Kidney epithelial cell (primary cell): ENCODE data around the gene FOXR1. TPM values are rescaled to one million over a fixed set of nuclear protein-coding genes. Genes with fewer than 3 reads are reported as not detected.
A peak's percentile ranks its signal among the peaks of the same experiment; 100 is the strongest.

Source experiments
- DNase-seq: peaks from one replicate; pipeline ENCODE4 v3.0.0-alpha.2; 2010; ENCODE audit warnings: low read depth
- H3K27me3 ChIP-seq: 2 replicates; pipeline ENCODE4 v1.6.0; 2011; ENCODE audit warnings: low read length; ENCODE audit not compliant: control insufficient read depth, insufficient read depth
- H3K36me3 ChIP-seq: 2 replicates; pipeline ENCODE4 v1.5.1; 2011; ENCODE audit warnings: low read length; ENCODE audit not compliant: control insufficient read depth, insufficient read depth
- H3K4me3 ChIP-seq: 2 replicates; pipeline ENCODE4 v1.5.1; 2011; ENCODE audit warnings: low read depth, mild to moderate bottlenecking, control low read depth, low read length
- CTCF ChIP-seq: IDR thresholded peaks from 2 replicates; pipeline ENCODE4 v1.5.1; 2011; ENCODE audit warnings: mild to moderate bottlenecking, moderate library complexity, low read length, control low read depth, inconsistent platforms; ENCODE audit not compliant: insufficient read depth, poor library complexity, severe bottlenecking
- total RNA-seq: library from RNA; depleted of rRNA; stranded (reverse); fragments of >200 nt; gene quantifications from 2 replicates; pipeline ENCODE4 v1.2.3, GENCODE V29; 2015

FOXR1 gene
- total RNA-seq, 1 donor from 2014 or later: not detected

DNA sequence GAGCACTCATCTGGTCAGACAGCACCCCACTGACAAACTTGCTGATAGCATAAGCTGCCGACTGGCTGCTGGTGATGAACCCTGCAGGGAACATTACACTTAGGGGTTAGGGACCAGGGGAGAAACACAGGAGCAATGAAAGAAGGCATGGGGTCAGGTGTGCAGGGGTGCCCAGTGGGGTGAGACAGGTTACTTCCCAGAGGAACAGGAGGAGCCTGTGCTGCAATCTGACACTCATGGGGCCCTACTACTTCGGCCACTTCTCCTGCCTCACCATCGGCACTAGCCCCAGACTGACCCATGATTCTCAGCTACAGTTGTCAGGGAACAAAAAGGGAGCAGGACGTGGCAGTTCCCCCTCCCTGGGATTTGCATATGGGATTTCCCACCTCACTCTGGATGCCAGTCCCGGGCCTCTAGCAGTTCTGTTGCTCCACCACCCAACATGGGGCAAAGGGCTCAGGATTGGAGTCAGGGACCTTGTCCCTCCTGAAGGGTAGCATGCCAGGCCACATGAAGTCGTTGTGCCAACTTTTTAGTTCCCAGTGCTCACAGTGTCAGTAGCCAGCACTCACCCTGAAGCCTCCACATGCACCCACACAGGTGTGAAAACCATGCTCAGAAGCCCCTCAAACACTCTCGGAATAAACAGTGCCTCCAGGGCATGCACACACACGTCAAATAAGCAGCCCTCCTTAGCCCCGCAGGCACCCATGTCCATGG, 56.9 kb downstream of the FOXR1 start:
- DNase-seq: no peak
- no peak for TF ChIP-seq CTCF
- H3K4me3 ChIP-seq: no peak overlapping the region

DNA sequence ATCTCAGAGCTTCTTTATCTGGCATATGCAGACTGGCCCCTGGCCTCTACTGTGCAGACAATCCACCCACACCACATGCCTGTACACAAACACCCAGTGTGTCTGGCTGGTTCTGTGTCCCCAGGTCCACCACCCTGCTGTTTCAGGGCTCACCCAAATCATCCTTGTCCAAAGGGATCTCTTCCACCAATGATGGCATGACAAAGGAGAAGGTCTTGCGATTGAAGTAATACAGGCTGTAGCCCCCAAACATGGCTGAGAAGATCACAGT, 57.4 kb downstream of the FOXR1 start:
- TF ChIP-seq CTCF: no peak
- no peak for DNase-seq
- no peaks in the 10 kb centered on the region for H3K27me3 ChIP-seq
- no peak overlapping the region for H3K4me3 ChIP-seq
- peaks cover 2% of the 10 kb centered on the region for H3K36me3 ChIP-seq

More for the DNA sequence above, 56.9 kb downstream of the FOXR1 start:
- no peaks in the 10 kb centered on the region for H3K27me3 ChIP-seq
- peaks cover 2% of the 10 kb centered on the region for H3K36me3 ChIP-seq

- H3K4me3 ChIP-seq: peak overlapping the region; percentile 85
- DNase-seq: peak; percentile 62
- no peaks in the 10 kb centered on the region for H3K27me3 ChIP-seq
- peaks cover 2% of the 10 kb centered on the region for H3K36me3 ChIP-seq
- no peak for TF ChIP-seq CTCF
These were observed 57.9 kb downstream of the FOXR1 start for GRCh38 chr11:119029340-119030028.

DNA sequence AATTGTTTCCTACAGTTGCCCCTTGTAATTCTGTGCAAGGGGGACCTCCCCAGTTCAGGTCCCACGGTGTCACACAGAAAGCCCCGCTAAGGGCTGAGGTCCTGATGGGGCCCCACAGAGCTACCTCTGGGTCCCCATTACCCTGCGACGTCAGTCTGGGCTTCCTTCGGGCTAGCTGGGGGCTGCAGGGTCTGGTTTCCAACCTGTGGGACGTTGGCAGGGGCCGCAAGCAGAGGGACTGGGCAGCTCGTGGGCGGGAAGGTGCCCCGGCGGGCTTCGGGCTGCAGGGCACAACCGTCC, 58.4 kb downstream of the FOXR1 start:
- peaks cover 2% of the 10 kb centered on the region for H3K36me3 ChIP-seq
- no peaks in the 10 kb centered on the region for H3K27me3 ChIP-seq
- H3K4me3 ChIP-seq: peak overlapping the region; percentile 85
- no peak for TF ChIP-seq CTCF
- DNase-seq: no peak

- no peaks in the 10 kb centered on the region for H3K27me3 ChIP-seq
- peaks cover 2% of the 10 kb centered on the region for H3K36me3 ChIP-seq
- TF ChIP-seq CTCF: peak; percentile 94
- H3K4me3 ChIP-seq: peak within 1 kb of the TSS; percentile 85
- DNase-seq: peak; percentile 97
These were observed 58.9 kb downstream of the FOXR1 start, which contains the start of gene SLC37A4 for GRCh38 chr11:119030329-119031047. Gene SLC37A4 (minus strand): TSS chr11:119030877.

Other genes with a start within 250 kb of the FOXR1 start
- gene DDX6, start 180.6 kb upstream of the FOXR1 start, total RNA-seq: 77.4 and 104 TPM in 2 replicates
- under 0.01 and 0.14 TPM in 2 replicates for gene CXCR5, start 87.9 kb upstream of the FOXR1 start, total RNA-seq
- gene BCL9L, start 45.8 kb upstream of the FOXR1 start, total RNA-seq: 48.3 and 51.9 TPM in 2 replicates
- gene UPK2, start 15.5 kb upstream of the FOXR1 start, total RNA-seq: 0.25 TPM in 1 of 2 replicates, not detected in the other
- gene CENATAC, start 26.4 kb downstream of the FOXR1 start, total RNA-seq: 25.4 and 29.8 TPM in 2 replicates
- 1,597 and 2,068 TPM in 2 replicates for gene RPS25, start 46.6 kb downstream of the FOXR1 start, total RNA-seq
- gene TRAPPC4, start 47.0 kb downstream of the FOXR1 start, total RNA-seq: 61.2 and 72.6 TPM in 2 replicates
- 20.7 and 27.9 TPM in 2 replicates for gene SLC37A4, start 59.1 kb downstream of the FOXR1 start, total RNA-seq
- 280 and 303 TPM in 2 replicates for gene HYOU1, start 85.4 kb downstream of the FOXR1 start, total RNA-seq
- 30.7 and 39.0 TPM in 2 replicates for gene VPS11, start 96.1 kb downstream of the FOXR1 start, total RNA-seq
- 27.7 and 29.7 TPM in 2 replicates for gene HMBS, start 113.1 kb downstream of the FOXR1 start, total RNA-seq
- 16.4 and 26.6 TPM in 2 replicates for gene DPAGT1, start 130.1 kb downstream of the FOXR1 start, total RNA-seq
- gene C2CD2L, start 135.6 kb downstream of the FOXR1 start, total RNA-seq: 11.8 and 12.7 TPM in 2 replicates
- gene HINFP, start 149.8 kb downstream of the FOXR1 start, total RNA-seq: 25.0 and 28.8 TPM in 2 replicates
- gene ABCG4, start 177.3 kb downstream of the FOXR1 start, total RNA-seq: 0.13 and 0.82 TPM in 2 replicates
- 10.6 and 15.0 TPM in 2 replicates for gene NLRX1, start 197.0 kb downstream of the FOXR1 start, total RNA-seq
- not detected in 2 replicates for gene NHERF4, start 213.7 kb downstream of the FOXR1 start, total RNA-seq
- 22.5 and 23.7 TPM in 2 replicates for gene CBL, start 234.6 kb downstream of the FOXR1 start, total RNA-seq